Fibroblast of skin of left biceps (primary cell): Measurements from ENCODE around the gene LCE2B.

ENCODE experiments used
- DNase-seq, 2 experiments: peaks; one replicate each; pipeline ENCODE4 v3.0.0-alpha.2; 2013; ENCODE audit warnings: low read depth in 2 of 2

LCE2B gene

GRCh38 chr1:152735648-152736047 is 49.7 kb downstream of the LCE2B start:
- DNase-seq = no peak
